Endothelial cell of umbilical vein (primary cell): ENCODE data around the gene ADH6.

Source experiments
- CTCF ChIP-seq, 2 donors: IDR thresholded peaks; 1 replicate in 1 of 2; 2 replicates in 1 of 2; pipeline ENCODE4 v1.5.1; 2011; ENCODE audit warnings: low read length in 2 of 2, mild to moderate bottlenecking in 2 of 2, moderate library complexity in 2 of 2, control low read depth in 1 of 2, inconsistent platforms in 1 of 2, low read depth in 1 of 2; ENCODE audit not compliant: insufficient read depth in 1 of 2; ENCODE audit errors: extremely low read depth in 1 of 2
- POLR2A ChIP-seq: IDR thresholded peaks from 2 replicates; pipeline ENCODE4 v1.6.1; 2012; ENCODE audit warnings: low read depth, mild to moderate bottlenecking, control low read depth, low read length

DNA sequence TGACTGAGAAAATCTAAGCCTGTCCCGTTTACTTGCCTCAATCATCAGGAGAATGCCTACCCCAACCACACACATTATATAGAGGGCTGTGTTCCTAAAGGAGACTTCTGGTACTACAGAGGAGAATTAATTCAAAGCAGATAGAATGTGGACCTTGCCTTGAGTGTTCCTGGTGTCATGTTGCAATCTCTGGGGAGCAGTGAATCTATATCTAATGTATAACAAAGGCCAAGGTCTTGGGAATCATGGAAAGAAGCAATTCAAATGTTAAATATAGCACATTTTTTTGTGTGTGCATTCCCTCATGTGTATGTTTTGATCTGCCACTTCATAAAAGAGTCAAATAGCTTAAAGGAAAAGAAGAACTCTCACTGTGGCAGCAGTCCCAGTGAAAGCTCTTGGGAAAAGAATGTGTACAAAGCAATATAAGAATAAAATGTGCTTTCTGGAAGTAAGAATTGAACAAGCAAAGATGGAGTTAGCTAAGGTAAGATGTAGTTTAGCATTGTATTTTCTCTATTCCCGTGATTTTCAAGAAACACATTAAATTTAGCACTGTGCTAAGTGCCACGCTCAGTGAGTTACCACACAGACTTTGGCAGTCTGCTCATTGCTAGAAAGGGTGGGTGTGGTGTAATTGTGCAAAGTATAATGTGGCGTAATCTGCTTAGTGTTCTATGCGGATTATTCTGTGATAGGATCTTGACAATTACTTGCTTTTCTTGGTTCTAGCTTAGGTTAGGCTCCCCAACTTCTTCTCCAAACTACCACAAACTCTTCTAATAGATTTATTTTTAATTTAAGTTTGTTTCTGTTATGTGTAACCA lies 13.7 kb downstream of the ADH6 start:
- TF ChIP-seq CTCF (IDR thresholded peaks at IDR 0.05; ENCODE audit: extremely low read depth in 1 of 2, insufficient read depth in 1 of 2, low read depth in 1 of 2, low read length in 2 of 2): no peak
- TF ChIP-seq POLR2A: no peak
